Ascending aorta (tissue), 2 donors: Measurements from ENCODE around the gene GSC2. TPM values are rescaled to one million over a fixed set of nuclear protein-coding genes. Genes with fewer than 3 reads are reported as not detected.
A peak's percentile ranks its signal among the peaks of the same experiment; 100 is the strongest.

ENCODE experiments used
- DNase-seq, 2 donors: peaks; one replicate each; pipeline ENCODE4 v3.0.0-alpha.2; 2019; ENCODE audit warnings: low spot score in 2 of 2
- H3K27ac ChIP-seq, 2 donors: fragments of 200-600 bp; sonication (generic); one replicate each; pipeline ENCODE4 v1.5.1; 2016 to 2017; ENCODE audit warnings: mild to moderate bottlenecking in 1 of 2
- H3K27me3 ChIP-seq: fragments of 200-600 bp; sonication (generic); one replicate; pipeline ENCODE4 v1.5.1; 2017
- H3K36me3 ChIP-seq, 2 donors: fragments of 200-600 bp; sonication (generic); one replicate each; pipeline ENCODE4 v1.5.1; 2016
- H3K4me1 ChIP-seq, 2 donors: fragments of 200-600 bp; sonication (generic); one replicate each; pipeline ENCODE4 v1.5.1; 2016 to 2017; ENCODE audit warnings: mild to moderate bottlenecking in 1 of 2
- H3K4me3 ChIP-seq, 2 donors: fragments of 200-600 bp; sonication (generic); one replicate each; pipeline ENCODE4 v1.5.1; 2016 to 2017; ENCODE audit warnings: mild to moderate bottlenecking in 1 of 2
- H3K9me3 ChIP-seq, 2 donors: fragments of 200-600 bp; sonication (generic); one replicate each; pipeline ENCODE4 v1.5.1; 2016
- CTCF ChIP-seq, 3 experiments: fragments of 200-600 bp in 2 of 3; fragments of 450-650 bp in 1 of 3; sonication (generic) in 2 of 3; IDR thresholded peaks; one replicate each; pipeline ENCODE4 v1.5.1; 2016 to 2019; ENCODE audit warnings: antibody characterized with exemption in 3 of 3, mild to moderate bottlenecking in 1 of 3, moderate library complexity in 1 of 3
- intact Hi-C: fragments of 100-400 bp; cut with DNase I; formaldehyde crosslinking; loops from one replicate; pipeline ENCODE4 v1.15.1; 2023
- total RNA-seq: library from RNA; depleted of rRNA; stranded (reverse); fragments of >200 nt; gene quantifications from one replicate; pipeline ENCODE4 v1.1.0, GENCODE V29; 2016

The GSC2 gene
- total RNA-seq, 1 donor from 2014 or later = not detected

- no peak overlapping the region for H3K27ac ChIP-seq
- DNase-seq = no peak
- H3K4me1 ChIP-seq = peaks cover 4 to 9% of the 10 kb centered on the region in 2 donors
- intact Hi-C loops = loop anchor here (10.0 kb wide), 1 partner anchor 566 kb away; the partner anchor contains the start of gene SEPTIN5
- TF ChIP-seq CTCF (IDR thresholded peaks at IDR 0.05) = no peak
- no peaks in the 10 kb centered on the region for H3K9me3 ChIP-seq
- peaks cover 17% of the 10 kb centered on the region for H3K27me3 ChIP-seq
- peak overlapping the region in 1 of 2 donors; percentile 58 for H3K4me3 ChIP-seq
- H3K36me3 ChIP-seq = no peaks in the 10 kb centered on the region
Observed at GRCh38 chr22:19148417-19149046, 1.6 kb downstream of the GSC2 start.

GRCh38 chr22:19147195-19147780 lies 2.8 kb downstream of the GSC2 start:
- Histone ChIP-seq H3K27ac (no peak overlapping the region), H3K4me3 (no peak overlapping the region), H3K27me3 (peaks cover 17% of the 10 kb centered on the region), H3K4me1 (peaks cover 4 to 15% of the 10 kb centered on the region in 2 donors), H3K36me3 (peaks cover 2 to 5% of the 10 kb centered on the region in 2 donors), H3K9me3 (no peaks in the 10 kb centered on the region)
- DNase-seq = no peak
- TF ChIP-seq CTCF (IDR thresholded peaks at IDR 0.05) = no peak
- intact Hi-C loops = loop anchor here (10.0 kb wide), 1 partner anchor 568 kb away; the partner anchor contains the start of gene SEPTIN5

- TF ChIP-seq CTCF (IDR thresholded peaks at IDR 0.05) = no peak
- no peak overlapping the region for H3K27ac ChIP-seq
- no peak for DNase-seq
- H3K27me3 ChIP-seq = peaks cover 17% of the 10 kb centered on the region
- no peak overlapping the region for H3K4me3 ChIP-seq
- intact Hi-C loops = loop anchor here (10.0 kb wide), 1 partner anchor 568 kb away; the partner anchor contains the start of gene SEPTIN5
- peaks cover 4 to 15% of the 10 kb centered on the region in 2 donors for H3K4me1 ChIP-seq
- peaks cover 11 to 14% of the 10 kb centered on the region in 2 donors for H3K36me3 ChIP-seq
- H3K9me3 ChIP-seq = no peaks in the 10 kb centered on the region
Observed at GRCh38 chr22:19146215-19146968, 3.7 kb downstream of the GSC2 start.

GRCh38 chr22:19143967-19144400 lies 6.1 kb downstream of the GSC2 start:
- no peak for TF ChIP-seq CTCF (IDR thresholded peaks at IDR 0.05)
- intact Hi-C loops = loop anchor here (1.0 to 10.0 kb wide), 5 partner anchors 22 to 571 kb away; partner anchors contain the start of genes CDC45, DGCR2, SEPTIN5 and SLC25A1
- H3K4me1 ChIP-seq = peaks cover 0 to 9% of the 10 kb centered on the region in 2 donors
- H3K4me3 ChIP-seq = peak overlapping the region; percentile 78 to 80
- H3K27me3 ChIP-seq = peaks cover 5% of the 10 kb centered on the region
- no peaks in the 10 kb centered on the region for H3K9me3 ChIP-seq
- peak overlapping the region; percentile 63 to 72 for H3K27ac ChIP-seq
- no peak for DNase-seq
- H3K36me3 ChIP-seq = peaks cover 35 to 38% of the 10 kb centered on the region in 2 donors

- Histone ChIP-seq H3K36me3 (peaks cover 43 to 45% of the 10 kb centered on the region in 2 donors), H3K27me3 (no peaks in the 10 kb centered on the region), H3K4me1 (peaks cover 0 to 9% of the 10 kb centered on the region in 2 donors), H3K4me3 (peak overlapping the region; percentile 78 to 80), H3K27ac (no peak overlapping the region), H3K9me3 (no peaks in the 10 kb centered on the region)
- TF ChIP-seq CTCF (IDR thresholded peaks at IDR 0.05) = no peak
- intact Hi-C loops = loop anchor here (10.0 kb wide), 1 partner anchor 572 kb away; the partner anchor contains the start of gene SEPTIN5
- no peak for DNase-seq
Observed at GRCh38 chr22:19143212-19143611, 6.9 kb downstream of the GSC2 start.
